RWPE2 (cell line): Measurements from ENCODE around the gene MAGEA8.
"Not testable (repeated sequence)": the region's sequence is repeated elsewhere in the genome, so short reads cannot be mapped to it uniquely, and the experiment has no call there.

Experiments
- ATAC-seq: fragments of 200-7000 bp; cut with Tn5 transposase; 3 replicates; pipeline ENCODE4 v1.9.1; 2021; ENCODE audit warnings: low read depth
- DNase-seq: peaks from one replicate; pipeline ENCODE4 v3.0.0-alpha.2; 2020; ENCODE audit warnings: low spot score
- H3K27ac ChIP-seq: fragments of 450-650 bp; 2 replicates; pipeline ENCODE4 v1.5.1; 2017; ENCODE audit warnings: mild to moderate bottlenecking; ENCODE audit not compliant: poor library complexity, severe bottlenecking
- H3K27me3 ChIP-seq: fragments of 250-450 bp; sonication (Bioruptor Pico); 2 replicates; pipeline ENCODE4 v1.5.1; 2021; ENCODE audit warnings: mild to moderate bottlenecking, moderate library complexity; ENCODE audit not compliant: insufficient read depth, poor library complexity, severe bottlenecking
- H3K36me3 ChIP-seq: fragments of 250-450 bp; sonication (Bioruptor Pico); 2 replicates; pipeline ENCODE4 v1.5.1; 2020; ENCODE audit warnings: low read depth, mild to moderate bottlenecking, moderate library complexity
- H3K4me1 ChIP-seq: fragments of 250-450 bp; sonication (Bioruptor Pico); 2 replicates; pipeline ENCODE4 v1.5.1; 2021; ENCODE audit warnings: mild to moderate bottlenecking, moderate library complexity; ENCODE audit not compliant: insufficient read depth, poor library complexity, severe bottlenecking
- H3K4me3 ChIP-seq: fragments of 250-450 bp; sonication (Bioruptor Pico); 2 replicates; pipeline ENCODE4 v1.5.1; 2021; ENCODE audit warnings: mild to moderate bottlenecking, moderate library complexity; ENCODE audit not compliant: severe bottlenecking
- H3K9me3 ChIP-seq: fragments of 250-450 bp; sonication (Bioruptor Pico); 2 replicates; pipeline ENCODE4 v1.5.1; 2021; ENCODE audit warnings: mild to moderate bottlenecking, moderate library complexity; ENCODE audit not compliant: severe bottlenecking
- CTCF ChIP-seq: fragments of 450-650 bp; IDR thresholded peaks from one replicate; pipeline ENCODE4 v1.5.1; 2017; ENCODE audit warnings: mild to moderate bottlenecking, moderate library complexity; ENCODE audit not compliant: poor library complexity, severe bottlenecking

The MAGEA8 gene

GRCh38 chrX:149877636-149878035, 3.3 kb upstream of the MAGEA8 start:
- no peaks in the 10 kb centered on the region for H3K4me1 ChIP-seq
- H3K36me3 ChIP-seq, result no peaks in the 10 kb centered on the region
- TF ChIP-seq CTCF, result no peak
- ATAC-seq, result peak; percentile 40; the same call in 1 of the 3 replicates
- no peak overlapping the region for H3K4me3 ChIP-seq
- H3K27me3 ChIP-seq, result no peaks in the 10 kb centered on the region
- H3K9me3 ChIP-seq, result no peaks in the 10 kb centered on the region
- no peak overlapping the region for H3K27ac ChIP-seq
- DNase-seq, result no peak

DNA sequence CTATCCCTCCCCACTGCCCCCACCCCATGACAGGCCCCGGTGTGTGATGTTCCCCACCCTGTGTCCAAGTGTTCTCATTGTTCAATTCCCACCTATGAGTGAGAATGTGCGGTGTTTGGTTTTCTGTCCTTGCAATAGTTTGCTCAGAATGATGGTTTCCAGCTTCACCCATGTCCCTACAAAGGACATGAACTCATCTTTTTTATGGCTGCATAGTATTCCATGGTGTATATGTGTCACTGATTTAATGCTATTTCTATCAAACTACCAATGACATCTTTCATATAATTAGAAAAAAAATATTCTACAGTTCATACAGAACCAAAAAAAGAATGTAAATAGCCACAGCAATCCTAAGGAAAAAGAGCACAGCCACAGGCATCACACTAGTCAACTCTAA, 9.8 kb downstream of the MAGEA8 start:
- not testable (repeated sequence) for H3K27me3 ChIP-seq, H3K9me3 ChIP-seq, H3K4me1 ChIP-seq, DNase-seq, H3K27ac ChIP-seq, H3K36me3 ChIP-seq, H3K4me3 ChIP-seq, ATAC-seq

GRCh38 chrX:149898554-149898953, 17.6 kb downstream of the MAGEA8 start:
- Histone ChIP-seq H3K27me3 (no peaks in the 10 kb centered on the region), H3K27ac (no peak overlapping the region), H3K36me3 (no peaks in the 10 kb centered on the region), H3K4me1 (no peaks in the 10 kb centered on the region), H3K9me3 (no peaks in the 10 kb centered on the region), H3K4me3 (no peak overlapping the region)
- ATAC-seq (no peak), DNase-seq (no peak)
- TF ChIP-seq CTCF, result no peak

- no peak for TF ChIP-seq CTCF
- Histone ChIP-seq H3K4me3 (no peak overlapping the region), H3K9me3 (no peaks in the 10 kb centered on the region), H3K27me3 (no peaks in the 10 kb centered on the region), H3K36me3 (no peaks in the 10 kb centered on the region), H3K27ac (no peak overlapping the region), H3K4me1 (no peaks in the 10 kb centered on the region)
- ATAC-seq, result 0 out of 3 replicates have a peak, but pooled peaks have one; percentile 23
- no peak for DNase-seq
Observed at GRCh38 chrX:149903889-149904748, 23.1 kb downstream of the MAGEA8 start.

DNA sequence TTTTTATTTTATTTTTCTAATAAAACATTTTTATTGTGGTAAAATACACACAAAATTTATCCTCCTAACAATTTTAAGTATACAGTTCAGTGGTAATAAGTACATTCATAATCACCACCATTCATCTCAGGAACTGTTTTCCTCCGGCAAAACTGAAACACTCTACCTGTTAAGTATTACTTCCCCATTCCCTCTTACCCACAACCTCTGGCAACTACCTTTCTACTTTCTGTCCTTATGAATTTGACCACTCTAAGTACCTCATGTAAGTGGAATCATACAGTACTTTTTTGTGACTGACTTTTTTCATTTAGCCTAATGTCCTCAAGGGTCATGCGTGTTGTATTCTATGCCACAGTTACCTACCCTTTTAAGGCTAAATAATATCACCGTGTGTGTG, 27.3 kb downstream of the MAGEA8 start:
- Histone ChIP-seq H3K27ac (no peak overlapping the region), H3K4me1 (no peaks in the 10 kb centered on the region), H3K36me3 (no peaks in the 10 kb centered on the region), H3K4me3 (no peak overlapping the region), H3K9me3 (no peaks in the 10 kb centered on the region), H3K27me3 (no peaks in the 10 kb centered on the region)
- no peak for TF ChIP-seq CTCF
- ATAC-seq (no peak), DNase-seq (no peak)
